DMS 273 treated with DMSO at 0.1 percent for 48 hours (cell line): Measurements from ENCODE around the gene POLR3G.

Experiments used
- DNase-seq: peaks from one replicate; lab custom pipeline; 2025; lab: John Stamatoyannopoulos, UW

The POLR3G gene

DNA sequence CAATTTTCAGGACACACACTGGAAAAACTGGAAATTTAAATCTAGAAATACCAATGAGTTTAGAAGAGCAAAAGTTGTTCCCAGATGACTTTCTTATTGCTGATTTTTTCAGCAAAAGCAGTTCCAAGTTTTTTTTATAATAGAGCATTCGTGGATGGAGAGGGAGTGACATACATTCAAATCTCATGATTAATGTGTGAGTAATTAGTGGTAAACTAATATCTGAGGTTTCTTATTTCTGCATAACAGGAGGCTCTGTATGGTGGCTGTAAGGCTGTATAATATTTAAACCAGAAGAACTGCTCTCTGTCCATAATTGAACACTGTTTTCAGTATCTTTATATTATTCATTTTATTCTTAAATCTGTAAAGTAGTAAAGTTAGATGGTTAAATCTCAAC lies 28.9 kb downstream of the POLR3G start:
- no peak for DNase-seq

DNA sequence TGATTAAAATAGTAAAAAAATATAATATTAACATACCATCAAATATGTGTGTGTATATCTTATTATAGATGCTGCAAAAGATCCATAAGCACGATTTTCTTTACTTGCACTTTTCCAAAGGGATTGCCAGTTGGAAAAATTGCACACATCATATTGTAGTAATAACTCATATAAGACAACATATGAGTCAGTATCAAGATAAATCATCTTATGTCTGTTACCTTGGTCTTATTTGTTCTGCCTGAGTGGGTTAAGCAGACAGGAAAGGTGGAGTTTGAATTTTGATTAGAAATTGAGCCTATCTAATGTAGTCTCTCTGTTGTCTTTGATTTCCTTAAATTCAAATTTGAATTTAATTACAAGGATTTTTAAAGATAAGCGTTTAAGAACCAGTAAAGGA lies 30.1 kb downstream of the POLR3G start:
- DNase-seq: no peak

DNA sequence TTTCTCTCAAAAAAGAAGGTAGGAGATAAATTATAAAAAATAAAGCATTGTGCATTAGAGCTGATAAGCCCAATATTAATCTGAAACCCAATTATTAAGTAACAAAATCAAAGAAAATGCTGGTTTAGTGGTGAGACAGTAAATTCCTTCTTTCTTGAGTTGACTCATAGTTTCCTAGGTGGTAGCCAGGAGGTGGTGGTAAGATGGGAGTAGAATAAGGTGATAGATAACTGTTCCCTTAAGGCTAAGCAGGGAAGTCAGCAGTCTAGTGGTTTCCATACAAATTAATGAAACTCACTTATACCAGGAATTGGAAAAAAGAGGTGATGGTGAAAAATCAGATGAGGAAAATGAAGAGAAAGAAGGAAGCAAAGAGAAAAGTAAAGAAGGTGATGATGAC lies 31.6 kb downstream of the POLR3G start:
- DNase-seq: no peak

DNA sequence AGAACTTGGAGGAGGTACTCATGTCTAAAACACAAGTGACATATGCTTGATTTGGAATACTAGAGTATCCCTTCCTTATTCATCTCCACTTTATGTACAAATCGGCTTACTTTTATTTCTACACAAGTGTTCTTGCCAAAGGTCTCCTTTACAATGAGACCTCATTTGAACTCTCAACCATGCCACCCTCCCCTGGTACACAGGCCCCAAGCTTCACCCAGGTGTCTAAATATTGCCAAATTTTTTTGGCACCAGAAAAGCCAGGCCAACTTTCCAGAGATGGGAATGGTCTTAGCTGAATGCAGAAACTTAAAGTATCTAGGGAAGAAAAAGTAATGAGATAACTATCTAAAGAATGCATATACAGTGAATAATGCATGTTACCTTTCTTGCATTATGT lies 35.8 kb downstream of the POLR3G start:
- no peak for DNase-seq

DNA sequence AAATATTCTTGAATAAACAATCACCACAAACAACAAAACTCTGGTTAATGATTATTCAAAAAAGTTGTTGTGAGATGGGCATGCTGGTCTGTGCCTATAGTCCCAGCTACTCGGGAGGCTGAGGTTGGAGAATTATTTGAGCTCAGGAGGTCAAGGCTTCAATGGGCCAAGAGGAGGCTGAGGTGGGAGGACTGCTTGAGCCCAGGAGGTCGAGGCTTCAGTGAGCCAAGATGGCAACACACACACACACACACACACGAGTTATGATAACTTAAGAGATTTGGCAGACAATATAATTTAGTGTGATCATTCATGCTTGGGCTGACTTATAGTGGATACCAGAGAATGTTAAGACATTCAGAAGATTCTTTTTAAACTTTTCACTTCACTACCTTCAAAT lies 39.9 kb downstream of the POLR3G start:
- no peak for DNase-seq

DNA sequence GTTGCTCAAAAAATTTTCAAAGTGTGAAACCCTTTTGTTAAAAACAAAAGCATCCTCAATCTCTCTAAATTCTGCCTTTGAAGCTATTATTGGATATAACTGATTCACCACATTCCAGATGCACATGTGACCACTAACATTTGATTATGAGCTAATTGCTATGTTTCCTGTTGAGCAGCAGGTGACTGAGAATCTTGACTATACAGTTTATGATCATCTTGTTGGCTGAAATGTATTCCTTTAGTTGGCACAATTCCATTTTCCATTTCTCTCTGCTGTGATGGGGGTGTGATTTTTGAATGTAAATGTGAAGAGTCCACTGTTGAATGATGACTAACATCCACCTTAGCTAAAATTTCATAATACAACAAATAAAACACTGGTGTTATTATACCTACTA lies 44.0 kb downstream of the POLR3G start:
- DNase-seq: no peak

DNA sequence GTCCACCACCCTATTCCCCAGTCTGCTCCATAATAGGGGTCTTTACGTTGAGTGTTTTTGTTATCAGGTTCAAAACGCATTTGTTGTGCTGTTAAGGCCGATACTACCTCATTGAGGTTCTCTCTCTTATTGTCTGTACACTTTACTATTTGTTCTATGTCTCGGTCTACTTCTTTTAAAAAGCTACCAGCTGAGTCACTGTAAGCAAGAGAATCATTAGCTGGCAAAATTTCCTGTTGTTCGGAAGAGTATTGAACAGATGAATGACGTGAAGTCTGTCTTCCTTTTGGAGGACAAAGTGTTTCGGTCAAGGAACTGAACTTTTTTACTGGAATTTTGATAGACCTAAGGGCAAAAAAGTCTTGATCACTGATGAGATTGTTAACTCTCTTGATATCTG lies 44.4 kb downstream of the POLR3G start:
- no peak for DNase-seq

DNA sequence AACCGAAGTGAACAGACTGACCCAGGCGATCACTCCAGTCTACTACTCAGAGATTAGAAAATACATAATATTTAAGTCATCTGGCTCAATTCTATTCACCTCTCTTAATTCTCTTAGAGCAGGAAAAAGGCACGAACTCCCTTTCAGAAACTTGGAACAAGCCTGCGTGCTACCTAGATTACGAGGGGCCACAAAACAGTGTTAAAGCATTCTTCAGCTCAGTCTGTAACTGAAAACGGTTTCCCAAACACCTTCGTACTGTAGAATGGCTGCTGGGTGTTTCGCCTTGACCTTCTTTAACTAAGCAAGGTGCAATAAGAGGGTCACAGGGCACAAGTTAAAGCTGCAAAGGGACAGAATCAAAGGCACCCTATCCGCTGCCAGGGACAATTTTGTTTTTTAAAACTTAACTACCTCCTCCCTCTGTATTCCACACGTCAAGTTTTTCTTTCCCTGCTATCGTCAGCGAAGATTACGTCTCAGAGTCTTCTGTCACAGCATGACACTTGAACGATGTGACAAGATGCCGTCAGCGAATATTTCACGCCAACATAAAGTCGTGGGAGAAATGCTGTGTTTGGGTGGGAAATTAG lies 54.0 kb downstream of the POLR3G start:
- no peak for DNase-seq

DNA sequence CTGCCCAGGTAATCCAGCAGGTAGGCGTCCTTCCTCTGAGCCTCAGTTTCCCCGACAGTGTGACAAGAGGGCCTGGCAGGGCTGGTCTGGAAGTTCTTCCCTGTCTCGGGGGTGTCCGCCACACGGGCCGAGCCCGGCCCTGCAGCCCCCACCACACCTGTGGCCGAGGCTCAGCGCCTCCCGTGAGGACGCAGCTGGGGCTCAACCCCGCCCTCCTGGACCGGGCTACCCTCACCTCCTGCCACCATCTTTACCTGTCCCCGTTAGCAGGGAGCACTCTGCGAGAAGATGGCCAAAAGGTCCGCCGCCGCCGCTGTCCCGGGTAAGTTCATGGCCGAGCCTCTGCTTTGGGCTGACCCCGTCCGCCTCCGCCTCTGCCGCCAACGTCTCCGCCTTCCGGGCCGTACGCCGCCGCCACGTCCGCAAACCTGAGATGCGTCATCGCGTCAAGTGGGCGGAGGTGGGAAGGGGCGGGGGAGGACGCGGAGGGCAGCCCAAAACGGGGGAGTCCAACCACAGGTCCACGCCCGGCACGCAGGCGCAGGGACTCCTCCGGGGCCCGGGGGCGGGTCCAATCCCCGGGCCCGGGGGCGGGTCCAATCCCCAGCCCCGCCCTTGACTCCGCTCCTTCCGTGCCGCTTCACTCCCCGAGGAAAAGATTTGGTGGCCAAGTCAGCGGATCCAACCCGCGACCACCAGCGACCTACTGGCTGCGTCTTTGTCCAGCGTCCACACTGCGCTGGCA lies 54.7 kb downstream of the POLR3G start, which contains the start of gene LYSMD3:
Gene LYSMD3, minus strand, starts transcription at position 391 of the 745 bp plus-strand sequence. CDS start 4,295 bp downstream, outside the sequence.
- peak; percentile 91 for DNase-seq

DNA sequence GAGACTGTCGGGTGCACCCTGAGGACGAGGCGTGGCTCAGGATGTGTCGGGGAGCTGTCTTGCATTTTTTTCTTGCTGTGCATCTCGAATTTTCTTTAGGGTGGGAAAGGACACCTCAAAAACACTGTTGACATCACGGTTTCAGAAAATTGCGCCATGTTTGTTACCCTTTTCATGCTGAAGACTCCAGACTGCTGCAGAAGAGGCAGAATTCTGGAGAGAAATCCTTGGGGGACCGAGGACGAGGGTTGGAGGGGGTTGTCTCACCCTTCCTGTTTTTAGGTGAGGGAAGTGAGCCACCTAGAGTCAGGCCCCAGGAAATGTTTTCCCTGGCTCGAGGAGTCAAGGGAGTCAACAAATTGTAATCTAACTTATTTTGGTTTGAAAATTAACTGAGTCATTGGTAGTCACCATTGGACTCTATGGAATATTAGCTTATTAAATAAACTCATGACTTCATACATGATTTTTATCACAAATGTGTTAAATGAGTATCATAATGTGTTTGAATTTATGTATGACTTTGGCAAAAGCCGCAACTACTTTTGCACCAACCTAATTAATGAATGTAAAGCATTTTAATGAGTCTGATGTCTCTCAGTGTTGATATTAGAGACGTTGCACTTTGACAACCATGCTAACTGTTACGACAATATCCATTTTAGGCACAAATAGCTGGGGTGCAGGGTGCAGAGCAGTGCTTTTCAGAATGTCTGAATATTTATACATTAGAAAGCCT lies 55.4 kb downstream of the POLR3G start:
- peak; percentile 42 for DNase-seq

DNA sequence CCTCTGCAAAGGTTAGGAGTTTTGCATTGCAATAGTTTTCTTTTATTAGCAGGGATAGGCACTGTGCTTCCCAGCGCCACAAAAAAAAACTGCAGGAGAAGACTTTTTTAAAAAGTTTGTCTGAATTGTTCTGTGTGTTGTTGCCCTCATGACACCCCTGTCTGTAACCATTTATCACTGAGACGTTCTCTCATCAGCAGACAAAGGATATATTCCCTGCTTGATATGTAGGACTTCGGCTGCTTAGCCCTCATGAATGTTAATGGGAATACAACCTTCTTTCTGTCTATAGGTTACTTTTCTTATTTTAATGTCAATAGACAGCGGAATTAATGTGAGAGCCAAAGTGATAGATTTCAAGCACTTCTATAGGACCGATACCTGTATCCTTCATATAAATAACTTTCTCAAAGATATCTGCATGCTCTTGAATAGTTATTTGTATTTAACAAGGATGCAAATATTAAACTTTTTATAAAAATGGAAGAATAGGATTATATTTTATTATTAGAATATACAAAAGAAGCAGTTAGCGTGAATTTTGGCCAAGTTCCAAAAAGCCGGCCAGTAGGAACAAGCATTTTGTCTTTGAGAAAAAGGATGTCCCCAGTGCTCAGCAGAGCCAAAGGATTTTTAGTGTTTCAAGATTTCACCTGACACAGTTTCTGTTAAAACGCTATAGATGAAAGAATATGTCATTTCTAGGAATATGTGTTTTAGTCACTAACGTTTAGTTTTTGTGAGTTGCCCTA lies 56.2 kb downstream of the POLR3G start:
- no peak for DNase-seq

DNA sequence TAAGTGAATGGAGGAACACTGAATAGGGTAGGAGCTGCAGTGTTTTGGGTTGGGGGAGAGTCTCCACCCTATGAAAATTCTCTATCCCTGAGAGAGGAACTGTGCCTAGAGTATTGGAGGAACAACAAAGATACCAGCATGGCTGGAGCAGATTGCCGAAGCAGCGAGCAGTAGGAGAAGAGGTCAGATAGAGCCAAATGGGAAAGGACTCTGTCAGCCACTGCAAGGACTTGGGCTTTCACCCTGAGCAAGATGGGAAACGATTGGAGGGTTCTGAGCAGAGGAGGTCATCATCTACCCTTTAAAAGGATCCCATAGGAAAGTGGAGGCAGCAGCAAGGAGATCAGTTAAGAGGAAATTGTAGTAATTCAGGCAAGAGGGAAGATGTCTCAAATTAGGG lies 59.1 kb downstream of the POLR3G start:
- DNase-seq: no peak

DNA sequence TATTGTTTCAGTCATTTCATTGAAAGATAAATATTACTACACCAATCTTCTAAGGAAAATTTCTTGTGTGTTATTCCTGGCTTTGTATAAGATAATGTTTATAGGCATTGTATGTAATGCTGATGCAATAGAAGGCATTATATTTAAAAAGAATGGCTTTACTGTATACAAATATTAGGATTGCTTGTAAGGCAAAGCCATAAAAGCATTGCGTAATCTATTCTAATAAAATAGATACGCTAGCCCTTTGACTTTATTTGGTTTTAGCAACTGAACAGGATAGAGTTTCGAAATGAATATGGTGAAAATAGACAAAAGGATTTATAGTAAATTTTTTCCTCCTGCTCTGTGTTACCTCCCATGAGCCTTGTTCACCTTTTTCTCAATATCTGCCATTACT lies 60.3 kb downstream of the POLR3G start:
- no peak for DNase-seq

DNA sequence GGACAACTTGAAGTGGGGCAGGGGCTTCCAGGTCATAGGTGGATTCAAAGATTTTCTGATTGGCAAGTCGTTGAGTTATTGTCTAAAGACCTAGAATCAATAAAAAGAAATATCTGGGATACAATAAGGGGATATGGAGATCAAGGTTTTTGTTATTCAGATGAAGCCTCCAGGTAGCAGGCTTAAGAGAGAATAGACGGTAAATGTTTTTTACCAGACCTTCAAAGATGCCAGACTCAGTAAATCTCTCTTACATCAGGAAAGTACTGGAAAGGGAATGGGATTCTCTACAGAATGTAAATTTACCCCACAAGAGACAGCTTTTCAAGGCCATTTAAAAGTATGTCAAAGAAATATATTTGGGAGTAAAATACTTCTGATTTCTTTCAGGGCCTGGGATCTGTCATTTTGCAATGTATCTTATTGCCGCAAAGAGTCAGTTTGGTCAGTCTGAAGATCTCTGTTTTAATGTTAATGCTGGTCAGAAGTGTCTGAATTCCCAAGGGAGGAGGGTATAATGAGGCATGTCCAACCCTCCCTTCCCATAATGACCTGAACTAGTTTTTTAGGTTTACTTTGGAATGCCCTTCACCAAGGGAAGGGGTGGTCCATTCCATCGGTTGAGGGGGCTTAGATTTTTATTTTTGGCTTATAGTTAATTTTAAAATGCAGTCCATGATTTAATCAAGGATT lies 68.3 kb downstream of the POLR3G start:
- DNase-seq: no peak

DNA sequence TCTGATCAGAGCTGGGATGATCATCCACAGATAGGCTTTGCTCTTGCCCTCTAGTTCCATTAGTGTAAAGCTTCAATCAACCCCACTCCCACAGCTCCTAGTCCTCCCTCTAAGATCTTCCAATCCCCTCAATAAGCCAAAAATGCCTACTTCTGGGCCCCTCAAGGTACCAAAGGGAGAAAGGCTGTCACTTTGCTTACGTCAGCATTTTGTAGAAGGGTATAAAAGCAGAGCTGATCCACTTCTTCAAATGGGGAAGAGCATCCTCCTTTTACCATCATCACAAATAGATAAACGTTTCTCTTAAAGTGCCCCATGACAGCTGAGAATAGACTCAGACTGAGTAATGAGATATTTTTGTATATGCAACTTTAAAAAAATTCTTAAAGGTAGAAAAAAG lies 70.8 kb downstream of the POLR3G start:
- no peak for DNase-seq

DNA sequence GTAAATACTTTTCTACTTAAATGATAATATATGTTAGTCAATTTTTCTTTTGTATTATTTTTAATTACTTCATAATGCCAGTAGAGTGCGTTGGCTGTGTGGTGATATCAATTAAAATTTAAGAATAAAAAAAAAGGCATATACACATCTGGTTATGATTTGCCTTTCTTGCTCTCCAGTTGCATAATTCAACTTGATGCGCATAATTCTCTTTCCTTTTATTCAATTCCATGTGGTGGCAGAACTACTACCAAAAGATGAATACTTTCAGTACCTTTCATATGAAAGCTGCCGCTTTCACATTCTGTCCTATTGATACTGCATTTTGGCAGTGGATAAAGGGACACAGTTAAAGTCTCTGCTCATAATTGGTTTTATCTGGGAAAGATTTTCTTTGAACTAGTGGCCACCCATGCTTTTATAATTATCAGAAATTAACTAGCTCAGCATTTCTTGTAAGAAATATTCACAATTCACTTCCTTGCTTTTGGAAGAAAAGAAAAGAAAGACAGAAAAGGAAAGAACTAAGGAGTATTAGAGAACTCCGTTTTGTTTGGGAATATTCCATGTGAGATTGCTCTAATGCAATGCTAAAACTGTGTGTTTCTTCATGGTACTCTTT lies 71.7 kb downstream of the POLR3G start:
- DNase-seq: no peak

DNA sequence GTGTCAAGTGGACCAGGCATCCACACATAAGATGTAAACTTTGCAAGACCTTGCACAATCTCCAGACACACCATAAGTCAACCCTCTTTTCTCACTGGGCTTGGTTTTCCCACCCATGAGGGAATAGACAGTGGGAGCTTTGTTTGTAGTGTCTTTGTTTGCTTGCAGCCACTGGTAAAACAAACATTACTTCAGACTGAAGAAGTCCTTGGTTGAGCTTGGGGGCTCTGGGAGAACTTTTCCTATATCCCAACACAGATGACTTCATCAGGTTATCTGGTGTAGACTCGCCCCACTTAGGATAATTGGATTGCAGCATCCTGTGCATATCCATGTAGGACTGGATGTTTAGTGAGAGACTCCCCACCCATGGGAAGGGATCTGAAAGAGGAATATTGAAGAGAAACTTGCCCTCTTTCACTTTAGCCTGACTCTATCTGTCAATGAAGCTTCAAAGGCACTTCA lies 72.4 kb downstream of the POLR3G start:
- no peak for DNase-seq

DNA sequence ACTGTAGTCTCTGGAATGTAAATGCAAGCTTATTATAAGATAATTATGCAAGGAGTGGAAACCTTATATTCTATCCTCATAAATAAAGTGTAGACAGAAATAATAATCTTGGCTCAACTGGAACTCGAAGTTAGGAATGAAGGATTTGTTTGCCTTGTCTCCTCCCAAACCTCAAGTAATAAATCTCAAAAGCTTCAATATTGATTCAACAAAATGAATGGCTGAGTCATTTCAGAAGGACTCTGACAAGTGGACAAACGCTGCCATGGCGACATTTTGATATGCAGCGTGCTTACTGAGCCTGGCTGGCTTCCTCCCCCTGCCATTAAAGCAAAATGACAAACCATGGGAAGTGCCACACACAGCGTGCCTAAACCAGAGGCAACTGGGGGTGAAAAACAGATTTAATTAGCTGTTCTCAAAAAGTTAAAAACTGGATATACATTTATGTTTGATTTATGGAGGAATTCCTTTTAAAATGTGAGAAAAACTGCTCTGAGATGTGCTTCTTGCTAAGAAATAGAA lies 73.5 kb downstream of the POLR3G start:
- no peak for DNase-seq

DNA sequence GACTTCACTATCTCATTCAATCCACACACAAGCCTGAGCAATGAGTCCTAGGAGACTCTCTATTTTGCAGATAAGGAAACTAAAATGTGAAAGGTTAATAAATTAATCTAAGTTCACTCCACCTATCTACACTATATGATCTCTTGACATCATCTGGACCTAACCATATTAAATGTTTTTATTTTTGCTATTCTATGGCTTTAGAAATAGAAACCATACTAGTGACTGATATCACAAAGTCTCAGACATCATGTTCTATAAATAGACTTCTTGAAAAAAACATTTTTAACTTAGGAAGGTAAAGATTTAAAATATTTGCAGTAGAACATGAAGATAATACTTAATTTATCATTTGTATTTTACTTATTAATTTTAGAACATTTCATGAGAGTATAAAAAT lies 74.6 kb downstream of the POLR3G start:
- no peak for DNase-seq

DNA sequence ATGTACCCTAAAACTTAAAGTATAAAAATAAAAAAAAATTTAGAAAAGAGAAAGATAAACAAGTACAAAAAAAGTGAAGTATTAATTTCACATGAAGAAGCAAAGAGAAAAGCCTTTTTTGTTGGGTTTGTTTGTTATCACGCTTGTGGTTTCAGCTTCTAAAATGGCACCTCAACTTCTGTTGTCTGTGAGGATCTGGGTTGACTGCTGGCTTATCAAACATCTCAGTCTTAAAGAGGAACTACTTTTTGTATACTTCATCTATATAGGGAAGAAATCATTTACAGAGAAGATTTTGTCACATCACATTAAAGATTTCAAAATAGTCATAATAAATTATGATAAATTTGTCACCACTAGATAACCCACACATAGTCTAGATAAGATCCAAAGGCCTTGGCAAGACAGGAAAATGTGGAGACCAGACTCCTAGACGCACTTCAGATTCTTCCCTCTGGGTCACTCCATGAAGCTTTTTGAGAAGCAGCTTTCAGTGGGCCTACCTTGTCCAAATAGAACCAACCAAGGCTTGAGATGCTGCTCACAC lies 75.1 kb downstream of the POLR3G start:
- no peak for DNase-seq

DNA sequence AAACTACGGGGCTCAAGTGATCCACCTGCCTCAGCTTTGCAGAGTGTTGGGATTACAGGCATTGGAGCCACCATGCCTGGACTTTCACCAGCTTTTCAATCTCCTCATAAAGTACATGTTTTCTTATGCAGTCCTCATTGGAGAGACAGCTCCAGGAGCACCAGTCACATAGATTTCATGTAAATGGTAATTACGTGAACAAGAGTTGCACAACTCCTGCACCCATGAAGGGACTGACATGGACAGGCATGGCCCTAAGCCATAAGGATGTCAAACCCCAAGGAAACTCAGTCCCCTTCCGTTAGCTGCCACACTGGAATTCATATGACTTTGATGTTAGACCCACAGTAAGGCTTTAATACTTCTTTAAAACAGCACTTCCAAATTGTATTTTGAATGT lies 76.3 kb downstream of the POLR3G start:
- no peak for DNase-seq
